HG03159 (cell line): ENCODE data around the gene DNAAF9.
"Not testable (repeated sequence)": the region's sequence is repeated elsewhere in the genome, so short reads cannot be mapped to it uniquely, and the experiment has no call there.

Experiments
- ATAC-seq: cut with Tn5 transposase; IDR thresholded peaks from one replicate; pipeline ENCODE4 v1.9.1; 2021; ENCODE audit warnings: mild to moderate bottlenecking, moderate library complexity; ENCODE audit not compliant: unreplicated experiment

DNAAF9 gene

DNA sequence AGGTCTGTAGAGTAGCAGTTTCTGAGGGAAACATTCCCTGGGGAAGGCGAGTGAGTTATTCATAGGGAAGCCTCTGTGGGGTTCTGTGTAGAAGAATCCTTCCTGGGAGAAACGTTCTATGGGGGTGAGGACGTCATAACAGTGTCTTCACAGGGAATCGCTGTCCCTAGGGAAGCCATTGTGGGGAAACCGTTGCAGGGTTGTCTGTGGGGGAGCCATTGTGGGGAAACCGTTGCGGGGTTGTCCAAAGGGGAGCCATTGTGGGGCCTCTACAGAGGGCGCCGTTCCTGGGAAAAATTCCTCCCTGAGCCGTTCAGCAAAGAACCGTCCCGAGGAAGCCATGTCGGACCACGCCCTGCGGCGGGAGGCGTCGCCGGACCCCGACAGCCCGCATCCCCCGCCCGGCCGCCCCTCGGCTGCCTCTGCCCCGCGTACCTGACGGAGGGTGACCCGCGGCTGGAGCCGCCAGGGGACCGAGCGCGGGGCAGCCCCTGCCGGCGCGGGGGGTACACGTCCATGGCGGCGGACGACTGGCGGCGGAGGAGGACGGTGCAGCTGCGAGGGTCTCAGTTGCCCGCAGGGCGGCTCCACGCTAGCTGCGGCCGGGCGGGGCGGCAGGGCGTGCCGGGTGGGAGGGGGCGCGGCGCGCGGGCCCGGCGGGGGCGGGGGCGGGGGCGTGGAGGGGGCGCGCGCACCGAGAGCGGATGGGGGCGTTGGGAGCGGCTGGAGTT is at the start of gene DNAAF9:
TSS of gene DNAAF9 (minus strand) at position 630 of the 731 bp plus-strand sequence. CDS start at position 518, 112 bp downstream.
- peak; percentile 49 for ATAC-seq

DNA sequence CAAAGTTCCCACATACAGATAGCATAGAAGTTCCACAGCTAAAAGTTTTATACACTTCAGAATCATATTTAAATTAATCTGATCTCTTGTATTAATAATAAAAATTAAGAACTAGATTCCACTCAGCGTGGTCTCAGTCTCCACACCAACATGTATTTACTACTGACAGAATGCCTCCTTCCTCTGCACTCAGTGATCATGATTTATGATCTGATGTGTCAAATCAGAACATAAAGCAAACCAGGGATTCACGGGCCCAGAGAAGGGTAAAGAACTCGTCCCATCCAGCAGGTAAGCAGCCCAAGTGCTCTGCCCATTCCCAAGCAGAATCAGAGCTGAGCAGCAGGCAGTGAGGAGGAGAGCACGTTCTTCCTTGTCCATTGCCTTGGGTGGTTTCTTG is 49.2 kb upstream of the DNAAF9 start:
- no peak for ATAC-seq

DNA sequence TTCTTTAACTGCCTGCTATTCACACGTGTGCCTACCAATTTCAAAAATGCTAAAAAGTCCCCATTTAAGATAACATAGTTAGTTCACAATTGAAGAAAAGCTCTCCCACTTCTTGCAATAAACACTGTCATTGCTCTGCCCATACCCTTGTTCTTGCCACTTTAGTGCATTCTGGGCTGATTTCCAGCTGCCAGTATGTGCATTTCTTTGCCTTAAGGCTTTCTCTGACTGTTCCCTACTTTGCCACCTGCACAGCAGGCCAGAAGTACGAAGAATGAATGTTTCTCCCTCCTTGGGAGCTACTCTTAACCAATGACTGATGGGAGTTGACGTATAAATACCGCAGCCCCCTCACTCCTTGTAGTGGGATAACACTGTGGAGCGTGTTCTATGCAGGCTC is 47.4 kb upstream of the DNAAF9 start:
- ATAC-seq, result no peak

DNA sequence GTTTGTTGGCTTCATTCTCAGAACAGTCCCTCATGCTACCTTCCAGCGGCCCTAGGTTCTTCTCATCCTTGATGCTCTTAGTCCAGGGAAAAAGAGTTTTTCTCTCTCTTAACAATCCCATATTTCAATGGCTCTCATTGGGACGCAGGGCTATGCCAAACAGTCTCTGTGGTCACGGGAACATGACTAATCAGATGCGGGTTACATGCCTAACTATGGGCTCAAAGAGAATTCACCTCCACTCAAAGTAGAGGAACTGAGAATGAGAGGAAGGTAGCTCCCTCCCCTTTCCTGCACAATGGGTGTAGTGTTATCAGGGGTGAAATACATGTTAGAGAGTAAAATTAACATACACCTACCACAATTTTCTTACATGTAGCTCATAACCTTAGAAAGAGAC is 45.2 kb upstream of the DNAAF9 start:
- no peak for ATAC-seq

DNA sequence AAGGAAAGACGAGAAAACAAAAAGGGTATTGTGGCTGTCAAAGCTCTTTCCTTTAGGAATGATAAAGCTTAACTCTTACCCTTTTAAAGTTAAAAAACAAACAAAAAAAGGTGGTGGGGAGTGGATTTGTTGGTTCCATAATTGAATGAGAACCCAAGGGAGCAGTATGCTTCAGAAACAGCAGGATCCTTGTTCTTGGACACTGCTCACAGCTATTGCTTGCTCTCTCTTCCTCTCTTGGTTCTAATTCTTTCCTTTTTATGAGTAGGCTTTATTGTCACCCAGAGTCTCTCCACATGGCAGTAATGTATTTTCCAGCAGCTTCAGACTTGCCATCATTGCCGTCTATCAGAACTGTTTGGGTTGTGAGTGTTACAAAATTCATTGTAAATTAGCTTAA is 44.7 kb upstream of the DNAAF9 start:
- no peak for ATAC-seq

DNA sequence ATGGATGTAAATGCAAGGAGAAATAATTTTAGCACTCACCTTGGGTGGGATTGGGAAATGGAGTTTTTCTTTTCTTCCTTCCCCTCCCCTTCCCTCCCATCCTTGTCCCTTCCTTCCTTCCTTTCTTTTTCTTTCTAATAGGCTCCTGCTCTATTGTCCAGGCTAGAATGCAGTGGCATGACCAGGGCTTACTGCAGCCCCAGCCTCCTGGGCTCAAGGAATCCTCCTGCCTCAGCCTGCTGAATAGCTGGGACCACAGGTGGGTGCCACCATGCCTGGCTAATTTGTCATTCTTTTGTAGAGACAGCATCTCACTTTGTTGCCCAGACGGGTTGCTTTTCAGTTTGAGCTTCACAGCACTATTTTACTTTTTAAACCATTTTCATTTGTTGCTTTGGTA is 41.9 kb upstream of the DNAAF9 start:
- no peak for ATAC-seq

DNA sequence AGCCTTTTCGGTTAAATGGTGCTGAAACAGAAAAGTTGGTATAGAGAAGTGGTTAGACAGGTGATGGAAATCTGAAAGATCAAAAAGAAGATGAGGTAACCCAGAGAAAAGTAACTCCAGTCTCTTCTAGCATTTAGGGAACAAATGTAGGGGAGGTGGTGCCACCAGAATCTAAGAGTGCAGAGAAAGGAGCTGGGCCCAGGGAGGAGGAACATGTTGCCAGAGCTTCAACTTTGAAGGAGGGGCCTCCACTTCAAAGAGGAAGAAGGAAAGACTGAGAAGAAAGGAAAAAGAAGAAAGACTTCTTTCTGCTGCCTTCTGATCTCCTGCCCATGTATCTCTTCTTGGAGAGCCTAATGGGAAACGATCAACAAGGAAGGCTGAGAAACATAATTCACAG is 39.9 kb upstream of the DNAAF9 start:
- ATAC-seq, result no peak

DNA sequence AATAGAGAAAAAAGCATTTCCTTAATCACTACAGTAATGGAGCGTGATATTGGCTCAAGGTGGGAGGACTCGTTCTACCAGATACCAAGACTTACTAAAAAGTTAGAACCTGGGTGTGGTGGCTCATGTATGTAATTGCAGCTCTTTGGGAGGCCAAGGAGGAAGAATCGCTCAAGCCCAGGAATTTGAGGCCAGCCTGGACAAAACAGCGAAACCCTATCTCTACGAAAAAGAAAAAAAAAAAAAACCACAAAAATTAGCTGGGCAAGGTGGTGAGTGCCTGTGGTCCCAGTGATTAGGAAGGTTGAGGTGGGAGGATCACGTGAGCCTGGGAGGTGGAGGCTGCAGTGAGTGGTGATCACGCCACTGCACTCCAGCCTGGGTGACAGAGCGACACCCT is 39.3 kb upstream of the DNAAF9 start:
- ATAC-seq, result no peak

DNA sequence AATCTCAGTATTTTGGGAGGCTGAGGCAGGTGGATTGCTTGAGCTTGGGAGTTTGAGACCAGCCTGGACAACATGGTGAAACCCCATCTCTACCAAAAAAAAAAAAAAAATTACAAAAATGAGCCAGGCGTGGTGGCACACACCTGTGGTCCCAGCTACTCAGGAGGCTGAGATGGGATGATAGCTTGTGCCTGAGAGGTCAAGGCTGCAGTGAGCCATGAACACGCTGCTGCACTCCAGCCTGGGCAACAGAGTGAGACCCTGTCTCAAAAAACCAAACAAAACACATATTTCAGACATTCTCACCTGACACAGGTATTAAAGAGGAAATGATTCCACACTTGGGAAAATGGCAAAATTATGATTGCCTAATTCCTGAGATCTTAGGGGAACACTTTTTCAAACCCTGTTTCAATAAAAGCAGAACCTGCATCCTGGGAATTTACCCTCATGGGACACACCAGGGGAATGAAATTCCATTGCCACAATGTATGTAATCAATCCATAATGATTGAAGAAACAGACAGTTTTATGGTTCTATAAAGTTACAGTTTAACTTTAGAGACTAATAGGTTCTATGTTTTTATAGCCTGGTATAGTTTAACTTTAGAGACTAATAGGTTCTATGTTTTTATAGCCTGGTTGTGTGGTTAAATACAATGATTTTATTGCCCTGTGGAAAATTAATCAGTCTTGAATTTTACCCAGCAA is 29.6 kb upstream of the DNAAF9 start:
- no peak for ATAC-seq

DNA sequence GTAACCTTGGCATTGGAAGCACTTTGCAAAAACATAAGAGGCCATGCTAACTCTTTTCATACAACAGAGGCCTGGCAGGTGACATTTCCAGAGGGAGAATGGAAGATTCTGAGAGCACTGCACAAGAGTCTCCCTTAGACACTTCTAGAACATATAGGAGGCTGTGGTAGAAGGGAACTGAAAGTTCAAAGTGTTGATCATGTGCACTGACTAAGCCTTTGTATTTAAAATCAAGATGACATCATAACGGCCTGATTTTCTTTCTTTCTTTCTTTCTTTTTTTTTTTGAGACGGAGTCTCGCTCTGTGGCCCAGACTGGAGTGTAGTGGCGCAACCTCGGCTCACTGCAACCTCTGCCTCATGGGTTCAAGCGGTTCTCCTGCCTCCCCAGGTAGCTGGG is 26.8 kb upstream of the DNAAF9 start:
- no peak for ATAC-seq

DNA sequence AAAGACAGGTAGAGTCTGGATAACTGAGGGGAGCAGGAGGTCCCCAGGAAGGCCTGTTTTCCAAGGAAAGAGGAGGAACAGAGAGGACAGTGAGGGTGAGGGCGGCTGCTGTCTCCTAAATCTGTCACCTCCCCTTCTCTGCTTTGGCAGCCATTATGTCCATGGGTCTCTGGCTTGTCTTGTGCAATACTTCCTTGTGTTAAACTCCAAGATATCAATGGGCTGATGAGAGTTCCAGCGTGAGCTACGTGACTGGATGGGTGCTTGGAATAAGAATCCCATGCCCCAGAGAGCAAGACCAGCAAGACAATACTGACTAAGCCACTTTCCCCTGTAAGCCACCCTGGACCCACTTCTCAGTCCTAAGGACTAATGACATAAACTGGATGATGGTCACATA is 26.3 kb upstream of the DNAAF9 start:
- ATAC-seq, result no peak

DNA sequence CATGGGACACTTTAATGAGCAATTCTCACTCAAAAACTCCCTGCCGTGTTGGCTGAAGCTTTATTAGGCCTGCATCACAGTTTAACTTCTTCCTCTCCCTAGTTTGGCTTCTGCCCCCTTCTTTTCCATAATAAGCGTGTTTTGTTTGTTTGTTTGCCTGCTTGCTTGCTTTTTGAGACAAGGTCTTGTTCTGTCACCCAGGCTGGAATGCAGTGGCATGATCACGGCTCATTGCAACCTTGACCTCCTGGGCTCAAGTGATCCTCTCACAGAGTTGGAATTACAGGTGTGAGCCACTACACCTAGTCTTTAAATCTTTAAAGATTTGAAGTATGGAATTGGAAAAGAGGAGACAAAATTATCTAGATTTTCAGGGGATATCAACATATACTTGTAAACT is 25.4 kb upstream of the DNAAF9 start:
- no peak for ATAC-seq

DNA sequence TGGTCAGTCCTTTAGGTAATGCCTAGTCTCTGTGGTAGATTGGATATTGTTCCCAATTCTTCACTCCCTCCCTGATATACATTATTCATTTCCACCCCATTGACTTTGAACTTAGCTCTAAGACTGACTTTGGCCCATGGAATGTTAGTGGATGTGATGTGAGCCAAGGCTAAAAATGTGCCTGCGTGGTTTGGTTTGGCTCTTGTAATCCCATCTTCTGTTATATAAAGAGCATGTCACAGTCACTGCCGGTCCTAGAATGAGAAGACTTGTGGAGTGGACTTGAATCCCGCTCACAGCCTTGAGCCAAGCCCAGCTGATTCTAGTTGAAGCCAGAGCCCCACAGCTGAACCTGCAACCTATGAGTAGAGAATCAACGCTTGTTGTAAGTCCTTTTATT is 23.6 kb upstream of the DNAAF9 start:
- ATAC-seq, result no peak

DNA sequence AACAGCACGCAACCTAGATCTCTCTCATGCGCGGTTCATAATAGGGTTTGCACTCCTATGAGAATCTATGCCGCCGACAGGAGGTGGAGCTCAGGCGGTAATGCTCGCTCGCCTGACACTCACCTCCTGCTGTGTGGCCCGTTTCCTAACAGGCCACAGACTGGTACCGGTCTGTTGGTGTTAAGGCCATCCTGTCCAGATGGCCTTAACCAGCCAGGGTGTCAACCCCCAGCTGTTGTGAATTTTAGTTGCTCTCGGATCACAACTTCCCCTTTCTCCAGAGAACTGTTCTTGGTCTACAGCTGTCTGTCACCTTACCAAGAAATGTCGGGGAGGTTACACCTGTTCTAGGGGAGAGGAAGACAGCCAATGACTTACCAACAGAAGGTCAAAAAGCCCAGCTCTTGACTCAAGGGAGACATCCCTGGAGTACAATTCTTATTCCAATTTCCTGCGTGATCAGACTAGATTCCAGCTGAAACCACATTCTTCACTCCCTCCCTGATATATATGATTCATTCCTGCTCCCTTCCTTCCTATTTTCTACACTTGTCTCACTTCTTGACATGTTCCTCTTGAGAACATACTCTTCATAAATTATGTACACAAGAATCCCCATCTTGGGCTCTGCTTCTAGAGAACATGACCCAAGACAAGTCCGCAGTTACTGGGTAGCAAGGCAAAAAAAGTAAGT is 23.1 kb upstream of the DNAAF9 start:
- ATAC-seq, result peak; percentile 92

DNA sequence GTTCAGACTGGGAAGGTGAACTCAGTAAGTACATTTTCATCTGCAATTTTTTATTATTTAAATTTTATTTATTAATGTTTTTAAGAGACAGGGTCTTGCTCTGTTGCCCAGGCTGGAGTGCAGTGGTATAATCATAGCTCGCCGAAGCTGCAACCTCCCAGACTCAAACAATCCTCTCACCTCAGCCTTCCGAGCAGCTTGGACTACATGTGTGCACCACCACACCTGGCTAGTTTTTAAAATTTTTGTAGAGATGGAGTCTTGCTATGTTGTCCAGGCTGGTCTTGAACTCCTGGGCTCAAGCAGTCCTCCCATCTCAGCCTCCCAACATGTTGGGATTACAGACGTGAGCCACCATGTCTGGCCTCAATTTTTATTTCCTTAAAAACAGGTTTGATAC is 19.3 kb upstream of the DNAAF9 start:
- not testable (repeated sequence) for ATAC-seq

DNA sequence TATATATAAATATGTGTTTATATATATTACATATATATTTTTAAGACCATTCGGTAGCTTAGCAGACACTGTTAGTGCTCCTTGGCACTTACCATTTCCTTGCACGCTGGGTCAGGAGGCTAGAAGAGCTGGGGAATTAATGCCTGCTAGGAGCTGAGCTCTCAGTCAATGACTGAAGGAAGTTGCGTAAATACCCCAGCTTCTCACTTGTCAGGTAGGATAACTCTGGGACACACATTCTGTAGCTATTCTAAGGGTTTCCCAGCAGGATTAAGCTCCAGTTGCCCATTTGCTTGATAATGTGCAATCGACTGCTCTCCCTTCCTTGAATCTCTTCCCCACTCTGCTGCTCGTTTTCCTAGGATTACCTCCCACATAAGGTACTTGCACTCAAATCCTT is 15.7 kb upstream of the DNAAF9 start:
- no peak for ATAC-seq

DNA sequence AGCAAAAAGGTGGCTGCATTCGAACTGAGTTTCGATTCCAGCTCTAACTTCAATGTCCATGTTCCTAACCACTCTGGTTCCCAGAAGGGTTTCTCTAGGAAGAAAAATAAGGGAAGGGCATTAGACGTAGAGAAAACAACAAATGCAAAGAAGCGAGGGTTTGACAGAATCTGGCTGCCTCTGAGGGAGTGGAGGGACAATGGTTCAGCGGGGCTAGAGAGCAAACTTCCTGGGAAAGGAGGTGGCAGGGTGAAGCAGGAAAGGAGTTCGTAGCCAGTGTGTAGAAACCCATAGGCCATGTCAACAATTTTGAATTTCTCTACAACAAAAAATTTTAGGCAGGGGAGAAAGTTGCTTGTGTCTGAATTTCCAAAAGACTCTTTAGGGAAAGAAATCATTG is 14.5 kb upstream of the DNAAF9 start:
- ATAC-seq, result no peak

DNA sequence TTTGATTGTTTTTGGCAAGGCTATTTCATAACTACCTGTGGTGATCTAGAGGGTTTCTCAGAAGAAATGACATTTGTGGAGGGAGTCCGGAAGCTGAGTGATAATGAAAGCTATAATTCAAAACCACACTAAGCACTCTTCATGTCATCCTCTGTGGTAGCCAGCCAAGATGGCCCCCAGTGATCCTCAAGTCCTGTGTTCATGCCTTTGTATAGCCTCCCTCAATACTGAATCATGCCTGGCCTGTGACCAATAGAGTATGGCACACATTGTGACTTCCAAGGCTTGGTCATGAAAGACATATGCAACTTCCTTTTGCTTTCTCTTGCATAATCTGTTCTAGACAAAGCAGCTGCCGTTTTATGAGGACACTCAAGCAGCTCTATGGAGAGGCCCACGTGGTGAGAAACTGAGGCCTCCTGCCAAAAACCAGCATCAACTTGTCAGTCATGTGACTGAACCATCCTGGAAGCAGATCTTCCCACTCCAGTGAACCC is 12.8 kb upstream of the DNAAF9 start:
- ATAC-seq, result peak; percentile 95

DNA sequence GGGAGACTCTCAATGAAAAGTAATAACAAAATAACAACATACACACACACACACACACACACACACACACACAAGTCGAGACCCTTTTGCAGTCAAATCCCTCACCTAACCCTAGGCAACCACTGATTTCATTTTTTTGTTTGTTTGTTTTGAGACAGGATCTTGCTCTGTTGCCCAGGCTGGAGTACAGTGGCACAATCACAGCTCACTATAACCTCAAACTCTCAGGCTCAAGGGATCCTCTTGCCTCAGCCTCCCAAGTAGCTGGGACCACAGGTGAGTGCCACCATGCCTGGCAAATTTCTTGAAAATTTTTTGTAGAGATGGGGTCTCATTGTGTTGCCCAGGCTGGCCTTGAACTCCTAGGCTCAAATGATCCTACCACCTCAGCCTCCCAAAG is 10.7 kb upstream of the DNAAF9 start:
- not testable (repeated sequence) for ATAC-seq

DNA sequence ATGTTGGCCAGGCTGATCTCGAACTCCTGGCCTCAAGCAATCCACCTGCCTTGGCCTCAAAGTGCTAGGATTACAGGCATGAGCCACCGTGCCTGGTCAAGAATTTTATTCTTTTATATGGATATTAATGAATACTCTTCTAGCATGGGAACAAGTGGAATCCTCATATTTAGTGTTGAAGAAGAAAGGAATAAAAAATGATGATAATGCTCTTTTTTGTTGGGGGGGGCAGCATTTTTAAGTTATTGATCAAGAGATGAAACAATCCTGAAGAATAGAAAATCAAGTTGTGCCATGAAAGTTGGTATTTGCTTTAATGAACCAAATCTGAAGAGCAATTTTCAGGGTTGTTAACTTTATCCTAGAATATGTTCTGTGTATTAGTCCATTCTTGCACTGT is 6.7 kb upstream of the DNAAF9 start:
- ATAC-seq, result no peak

DNA sequence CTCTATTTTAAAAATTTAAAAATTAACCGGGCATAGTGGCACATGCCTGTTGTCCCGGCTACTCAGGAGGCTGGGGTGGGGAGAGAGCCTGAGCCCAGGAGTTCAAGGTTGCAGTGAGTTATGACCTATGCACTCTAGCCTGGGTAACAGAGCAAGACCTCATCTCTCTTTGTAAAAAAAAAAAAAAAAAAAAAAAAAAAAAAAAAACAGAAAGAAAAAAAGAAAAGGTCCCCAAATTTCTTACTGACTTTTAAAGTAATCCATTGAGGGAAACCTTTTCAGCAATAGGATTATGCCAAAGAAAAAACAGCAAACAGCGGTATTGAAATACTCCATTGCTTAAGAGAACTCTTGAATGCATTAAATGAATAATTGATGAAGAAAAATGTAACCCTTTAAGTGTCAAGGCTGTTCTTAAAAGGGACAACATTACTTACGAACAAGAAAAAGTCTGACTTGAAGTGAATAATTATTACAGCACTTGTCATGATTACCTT is 6.0 kb upstream of the DNAAF9 start:
- no peak for ATAC-seq
